Tibial artery (tissue), 4 donors: ENCODE results near the gene NECAB3.

Experiments
- DNase-seq, 2 donors: peaks; one replicate each; pipeline ENCODE4 v3.0.0-alpha.2; 2019
- H3K27ac ChIP-seq, 2 donors: fragments of 200-600 bp; sonication (generic) in 1 of 2; 1 replicate in 1 of 2; 2 replicates in 1 of 2; pipeline ENCODE4 v1.5.1; 2018 to 2019; ENCODE audit warnings: mild to moderate bottlenecking in 1 of 2
- H3K27me3 ChIP-seq, 2 donors: fragments of 200-600 bp; sonication (generic) in 1 of 2; one replicate each; pipeline versions ENCODE4 v1.5.1 to v1.6.0; 2016 to 2019
- H3K36me3 ChIP-seq, 3 donors: fragments of 200-600 bp; sonication (generic) in 2 of 3; one replicate each; pipeline ENCODE4 v1.5.1; 2016 to 2019; ENCODE audit warnings: mild to moderate bottlenecking in 2 of 3
- H3K4me1 ChIP-seq, 4 donors: fragments of 200-600 bp; sonication (generic) in 2 of 4; 1 replicate in 3 of 4; 2 replicates in 1 of 4; pipeline ENCODE4 v1.5.1; 2016 to 2019
- H3K4me3 ChIP-seq, 2 donors: fragments of 200-600 bp; sonication (generic) in 1 of 2; 1 replicate in 1 of 2; 2 replicates in 1 of 2; pipeline ENCODE4 v1.5.1; 2018 to 2019; ENCODE audit warnings: mild to moderate bottlenecking in 2 of 2
- H3K9me3 ChIP-seq, 3 donors: fragments of 200-600 bp; sonication (generic) in 1 of 3; one replicate each; pipeline ENCODE4 v1.5.1; 2016 to 2019
- intact Hi-C: fragments of 100-400 bp; cut with DNase I; formaldehyde crosslinking; loops from one replicate; pipeline ENCODE4 v1.15.0; 2023; ENCODE audit warnings: low total_unique reads
- TF ChIP-seq, protein P1 (sequence below), 2 experiments: fragments of 200-600 bp in 1 of 2; fragments of 450-650 bp in 1 of 2; IDR thresholded peaks; one replicate each; pipeline ENCODE4 v1.5.1; 2017 to 2019; ENCODE audit warnings: antibody characterized with exemption in 2 of 2, mild to moderate bottlenecking in 1 of 2, moderate library complexity in 1 of 2

Gene NECAB3

GRCh38 chr20:33716498-33716897 is 42.3 kb upstream of the NECAB3 start:
- no peaks in the 10 kb centered on the region for H3K9me3 ChIP-seq
- H3K27me3 ChIP-seq = no peaks in the 10 kb centered on the region
- H3K4me3 ChIP-seq = no peak overlapping the region
- H3K4me1 ChIP-seq = peaks cover 0 to 23% (median 14%) of the 10 kb centered on the region in 4 donors
- intact Hi-C loops = no loop called here
- H3K27ac ChIP-seq = no peak overlapping the region
- DNase-seq = no peak
- H3K36me3 ChIP-seq = peaks cover 14 to 41% (median 26%) of the 10 kb centered on the region in 3 donors
- TF ChIP-seq, protein P1, sequence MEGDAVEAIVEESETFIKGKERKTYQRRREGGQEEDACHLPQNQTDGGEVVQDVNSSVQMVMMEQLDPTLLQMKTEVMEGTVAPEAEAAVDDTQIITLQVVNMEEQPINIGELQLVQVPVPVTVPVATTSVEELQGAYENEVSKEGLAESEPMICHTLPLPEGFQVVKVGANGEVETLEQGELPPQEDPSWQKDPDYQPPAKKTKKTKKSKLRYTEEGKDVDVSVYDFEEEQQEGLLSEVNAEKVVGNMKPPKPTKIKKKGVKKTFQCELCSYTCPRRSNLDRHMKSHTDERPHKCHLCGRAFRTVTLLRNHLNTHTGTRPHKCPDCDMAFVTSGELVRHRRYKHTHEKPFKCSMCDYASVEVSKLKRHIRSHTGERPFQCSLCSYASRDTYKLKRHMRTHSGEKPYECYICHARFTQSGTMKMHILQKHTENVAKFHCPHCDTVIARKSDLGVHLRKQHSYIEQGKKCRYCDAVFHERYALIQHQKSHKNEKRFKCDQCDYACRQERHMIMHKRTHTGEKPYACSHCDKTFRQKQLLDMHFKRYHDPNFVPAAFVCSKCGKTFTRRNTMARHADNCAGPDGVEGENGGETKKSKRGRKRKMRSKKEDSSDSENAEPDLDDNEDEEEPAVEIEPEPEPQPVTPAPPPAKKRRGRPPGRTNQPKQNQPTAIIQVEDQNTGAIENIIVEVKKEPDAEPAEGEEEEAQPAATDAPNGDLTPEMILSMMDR (IDR thresholded peaks at IDR 0.05) = no peak

GRCh38 chr20:33713865-33714367 is 39.7 kb upstream of the NECAB3 start:
- Histone ChIP-seq H3K4me1 (peaks cover 0 to 8% (median 2%) of the 10 kb centered on the region in 4 donors), H3K27ac (no peak overlapping the region), H3K27me3 (no peaks in the 10 kb centered on the region), H3K36me3 (peaks cover 14 to 53% (median 36%) of the 10 kb centered on the region in 3 donors), H3K4me3 (no peak overlapping the region), H3K9me3 (no peaks in the 10 kb centered on the region)
- intact Hi-C loops = no loop called here
- no peak for DNase-seq
- TF ChIP-seq, protein P1 (IDR thresholded peaks at IDR 0.05) = no peak

- peaks cover 29 to 68% (median 43%) of the 10 kb centered on the region in 3 donors for H3K36me3 ChIP-seq
- H3K4me3 ChIP-seq = no peak overlapping the region
- DNase-seq = no peak
- TF ChIP-seq, protein P1 (IDR thresholded peaks at IDR 0.05) = no peak
- H3K27ac ChIP-seq = no peak overlapping the region
- intact Hi-C loops = no loop called here
- H3K4me1 ChIP-seq = peaks cover 0 to 3% (median 0%) of the 10 kb centered on the region in 4 donors
- no peaks in the 10 kb centered on the region for H3K27me3 ChIP-seq
- no peaks in the 10 kb centered on the region for H3K9me3 ChIP-seq
Observed at GRCh38 chr20:33711446-33711738, 37.2 kb upstream of the NECAB3 start.

- TF ChIP-seq, protein P1 (IDR thresholded peaks at IDR 0.05) = no peak
- H3K9me3 ChIP-seq = no peaks in the 10 kb centered on the region
- no peak overlapping the region for H3K4me3 ChIP-seq
- DNase-seq = no peak
- peaks cover 34 to 69% (median 43%) of the 10 kb centered on the region in 3 donors for H3K36me3 ChIP-seq
- H3K27ac ChIP-seq = no peak overlapping the region
- intact Hi-C loops = no loop called here
- H3K4me1 ChIP-seq = no peaks in the 10 kb centered on the region
- no peaks in the 10 kb centered on the region for H3K27me3 ChIP-seq
Observed at GRCh38 chr20:33710681-33711445, 36.6 kb upstream of the NECAB3 start.

GRCh38 chr20:33709905-33710541 is 35.8 kb upstream of the NECAB3 start:
- TF ChIP-seq, protein P1 (IDR thresholded peaks at IDR 0.05) = no peak
- no peaks in the 10 kb centered on the region for H3K4me1 ChIP-seq

More at GRCh38 chr20:33709905-33710541, 35.8 kb upstream of the NECAB3 start:
- H3K27ac ChIP-seq = no peak overlapping the region
- H3K9me3 ChIP-seq = no peaks in the 10 kb centered on the region
- intact Hi-C loops = no loop called here
- no peak overlapping the region for H3K4me3 ChIP-seq
- no peak for DNase-seq
- peaks cover 34 to 64% (median 43%) of the 10 kb centered on the region in 3 donors for H3K36me3 ChIP-seq
- no peaks in the 10 kb centered on the region for H3K27me3 ChIP-seq
